ENCODE results near the gene NEK7.

- TF ChIP-seq CTCF (IDR thresholded peaks at IDR 0.05) (no peak), POLR2A (IDR thresholded peaks at IDR 0.05) (no peak)
Observed at GRCh38 chr1:198278943-198279342, 122.1 kb downstream of the NEK7 start.

All from tibial nerve (tissue), 3 donors.